ENCODE data around the gene TLCD1.
A peak's percentile ranks its signal among the peaks of the same experiment; 100 is the strongest.

TLCD1 gene, protein sequence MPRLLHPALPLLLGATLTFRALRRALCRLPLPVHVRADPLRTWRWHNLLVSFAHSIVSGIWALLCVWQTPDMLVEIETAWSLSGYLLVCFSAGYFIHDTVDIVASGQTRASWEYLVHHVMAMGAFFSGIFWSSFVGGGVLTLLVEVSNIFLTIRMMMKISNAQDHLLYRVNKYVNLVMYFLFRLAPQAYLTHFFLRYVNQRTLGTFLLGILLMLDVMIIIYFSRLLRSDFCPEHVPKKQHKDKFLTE

DNA sequence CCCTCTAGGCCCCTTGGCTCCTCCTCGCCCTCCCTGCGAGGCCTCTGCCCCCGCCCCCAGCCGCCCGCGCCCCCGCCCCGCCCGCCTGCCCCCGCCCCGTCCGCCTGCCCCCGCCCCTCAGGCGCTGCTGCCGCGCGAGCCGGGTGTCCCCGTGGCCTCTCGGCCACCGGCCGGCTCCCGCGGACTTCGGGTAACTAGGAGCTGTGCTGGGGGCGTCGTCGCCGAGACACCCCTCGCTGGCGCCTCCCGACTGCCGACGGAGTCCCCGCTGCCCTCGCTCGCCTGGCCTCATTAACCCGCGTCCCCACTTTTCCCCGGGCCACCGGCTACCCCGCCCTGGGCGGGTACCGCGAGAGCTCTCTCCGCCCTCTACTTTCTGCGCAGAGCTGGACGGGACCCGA, at the start of gene TLCD1:
TSS of gene TLCD1 (minus strand) at position 8 of the 401 bp plus-strand sequence. CDS start 136 bp downstream, outside the sequence.
- no peak for DNase-seq (ENCODE audit: low read depth in 2 of 2)

DNA sequence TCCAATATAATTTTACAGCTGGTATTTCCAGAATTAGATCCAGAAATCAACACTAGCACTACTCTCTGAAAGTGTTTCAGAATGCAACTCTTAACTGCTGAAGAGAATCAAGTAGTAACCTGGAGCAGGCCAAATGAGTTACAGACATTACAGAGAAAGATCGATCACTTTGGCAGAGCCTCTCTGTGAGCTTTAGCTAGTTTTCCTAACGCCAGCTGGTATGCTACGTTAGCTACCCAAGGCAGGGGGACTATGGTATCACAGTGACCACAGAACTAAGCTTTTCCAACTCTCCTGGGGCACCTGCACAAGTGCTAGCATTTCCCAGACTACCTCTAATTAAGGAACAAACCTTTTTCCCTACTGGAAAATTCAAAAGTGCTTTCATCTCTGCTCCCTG, 48.2 kb upstream of the TLCD1 start:
- DNase-seq (ENCODE audit: low read depth in 2 of 2), result no peak

DNA sequence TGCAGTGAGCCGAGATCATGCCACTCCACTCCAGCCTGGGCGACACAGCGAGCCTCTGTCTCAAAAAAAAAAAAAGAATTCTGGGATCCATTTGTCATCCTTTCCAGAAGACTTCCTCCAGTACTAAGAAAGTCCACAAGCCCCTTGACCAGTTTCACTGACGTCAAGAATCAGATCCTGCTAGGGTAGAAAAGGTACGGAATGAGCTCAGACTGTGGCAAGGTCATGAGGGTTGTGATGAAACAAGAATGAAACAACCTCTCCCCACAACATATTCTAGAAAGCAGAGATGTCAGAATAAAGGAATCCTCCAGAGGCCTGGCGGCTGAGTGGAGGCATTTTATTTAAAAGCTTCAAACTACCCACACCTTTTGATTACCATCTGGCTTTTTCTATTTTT, 47.7 kb upstream of the TLCD1 start:
- no peak for DNase-seq (ENCODE audit: low read depth in 2 of 2)

DNA sequence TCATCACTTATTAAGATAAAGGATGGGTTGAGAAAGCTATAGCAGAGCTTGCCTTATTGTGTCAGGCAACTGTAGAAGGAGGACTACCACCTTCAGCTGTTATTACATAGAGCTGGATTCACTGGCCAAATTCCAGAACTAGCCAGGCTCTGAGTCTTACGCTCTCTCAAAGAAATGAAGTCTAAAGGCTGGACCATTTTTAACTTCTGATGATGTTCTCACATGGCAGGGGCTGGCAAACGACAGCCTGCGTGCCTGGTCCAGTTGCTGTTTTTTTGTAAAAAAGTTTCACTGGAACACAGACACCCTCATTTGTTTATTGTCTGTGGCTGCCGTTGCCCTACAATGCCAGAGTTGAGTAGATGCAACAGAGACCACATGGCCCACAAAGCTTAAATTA, 39.0 kb upstream of the TLCD1 start:
- DNase-seq (ENCODE audit: low read depth in 2 of 2), result no peak

DNA sequence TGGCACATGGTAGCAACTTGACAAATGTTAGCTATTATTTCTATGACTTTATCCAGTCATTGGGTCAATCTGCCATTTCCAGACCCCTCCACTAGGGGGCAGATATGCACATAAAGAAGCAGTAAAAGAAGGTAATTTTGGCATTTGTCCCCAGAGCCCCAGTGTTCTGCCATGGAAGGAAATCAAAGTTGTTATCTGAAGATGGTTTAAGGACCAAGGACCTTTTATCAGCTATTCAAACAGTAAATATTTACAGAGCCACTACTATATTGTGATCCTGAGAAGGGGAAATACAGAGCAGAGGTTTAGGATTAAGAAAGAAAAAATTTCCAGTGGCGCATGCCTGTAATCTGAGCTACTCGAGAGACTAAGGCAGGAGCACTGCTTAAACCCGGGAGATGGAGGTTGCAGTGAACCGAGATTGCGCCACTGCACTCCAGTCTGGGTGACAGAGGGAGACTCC, 37.8 kb upstream of the TLCD1 start:
- peak; percentile 45 to 56 for DNase-seq (ENCODE audit: low read depth in 2 of 2)

DNA sequence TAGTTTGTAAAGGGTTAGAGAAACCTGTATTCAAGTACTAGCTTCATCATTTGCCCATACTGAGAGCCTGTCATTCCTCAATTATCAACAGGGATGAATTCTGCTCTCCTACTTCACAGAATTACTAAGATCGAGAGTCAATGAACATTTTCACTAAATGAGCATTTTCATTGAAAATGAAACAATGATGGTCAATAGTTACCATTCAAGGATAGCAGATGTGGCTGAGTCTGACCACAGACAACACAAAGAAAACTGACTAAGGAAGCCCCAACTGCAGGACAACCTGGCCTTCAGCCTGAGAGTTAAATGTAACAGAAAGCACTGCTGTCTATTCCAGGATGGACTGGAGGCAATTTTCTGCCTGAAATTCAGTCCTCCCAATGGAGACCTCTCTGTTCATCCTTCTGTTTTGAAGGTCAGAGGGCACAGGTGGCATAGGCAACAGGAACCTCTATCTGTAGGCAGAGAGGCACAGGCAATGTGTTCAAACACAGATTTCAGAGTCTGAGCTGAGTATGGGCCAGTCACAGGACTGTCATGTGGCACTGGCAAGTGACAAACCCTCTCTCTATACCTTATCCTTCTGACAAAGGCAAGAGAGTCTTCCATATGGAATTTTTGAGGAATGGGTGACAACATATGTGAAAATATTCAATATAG, 37.2 kb upstream of the TLCD1 start:
- DNase-seq (ENCODE audit: low read depth in 2 of 2), result no peak

DNA sequence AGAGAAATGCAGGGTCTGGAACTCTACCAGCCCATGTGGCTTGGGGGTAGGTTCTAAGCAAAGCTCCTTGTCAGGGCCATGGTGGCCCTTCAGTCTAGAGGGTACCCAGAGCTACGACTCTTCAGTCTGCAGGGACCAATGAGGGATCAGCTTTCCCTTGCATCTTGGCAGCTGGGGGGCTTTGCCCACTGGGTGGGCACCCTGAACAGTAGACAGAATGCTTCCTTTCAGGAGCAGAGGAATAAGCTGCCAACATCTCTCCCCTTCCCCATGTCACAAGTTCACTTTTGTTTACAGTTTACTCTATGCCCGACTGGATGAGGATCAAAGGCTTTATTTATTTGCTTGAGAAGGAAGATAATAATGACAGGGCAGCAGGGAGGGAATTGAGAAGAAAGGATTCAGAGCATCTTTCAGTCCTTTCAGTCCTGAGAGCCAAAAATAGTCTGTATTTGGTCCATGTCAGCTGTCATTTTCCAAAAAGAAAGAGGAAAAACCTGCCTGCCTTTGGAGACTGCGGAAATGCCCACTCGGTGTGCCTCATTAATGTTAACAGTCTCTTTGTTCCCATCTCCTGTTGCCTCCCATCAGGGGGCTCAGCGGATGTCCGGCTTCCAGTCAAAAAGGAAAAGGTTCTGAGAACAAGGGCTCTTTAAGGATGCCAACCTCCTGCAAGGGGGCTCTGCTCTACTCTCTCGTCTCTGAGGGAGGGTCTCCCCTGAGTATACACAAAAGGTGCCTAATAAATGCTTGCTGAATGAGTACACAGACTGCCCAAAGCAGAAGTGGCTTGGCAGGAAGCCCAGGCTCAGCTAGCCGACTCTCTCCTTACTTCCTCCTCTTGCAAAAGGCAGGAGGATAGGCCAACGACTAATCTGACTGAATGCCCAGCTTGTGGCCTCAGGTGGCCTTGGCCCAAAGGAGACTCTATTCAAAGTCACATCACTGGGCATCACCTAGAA, 34.8 kb upstream of the TLCD1 start:
- no peak for DNase-seq (ENCODE audit: low read depth in 2 of 2)

DNA sequence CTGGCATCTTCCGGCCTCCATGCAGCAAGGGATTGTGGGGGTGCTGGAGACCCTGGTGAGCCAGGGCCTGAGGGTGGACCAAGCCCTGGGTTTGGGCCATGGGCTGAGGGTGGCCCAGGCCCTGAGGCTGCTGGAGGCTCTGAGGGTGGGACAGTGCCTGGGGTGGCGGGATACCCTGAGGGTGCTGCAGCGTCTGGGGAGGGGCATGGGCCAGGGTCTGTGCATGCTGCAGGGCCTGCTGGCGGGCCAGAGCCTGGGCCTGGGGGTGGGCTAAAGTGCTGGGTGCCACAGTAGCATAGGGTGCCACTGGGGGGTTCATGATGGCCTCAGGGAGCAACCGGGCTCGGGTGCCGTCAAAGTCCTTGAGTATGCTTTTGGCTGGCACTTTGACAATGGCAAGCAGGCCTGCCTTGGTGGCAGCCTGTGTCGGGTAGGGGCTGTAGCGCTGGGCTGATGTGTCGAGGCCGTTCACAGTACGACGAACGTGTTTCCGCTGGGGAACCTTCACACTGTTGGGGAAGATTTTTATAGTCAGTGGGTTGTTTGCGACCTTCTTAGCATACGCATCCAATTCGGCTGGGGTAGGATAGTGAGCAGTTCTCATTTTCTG, 33.3 kb upstream of the TLCD1 start:
- DNase-seq (ENCODE audit: low read depth in 2 of 2), result no peak

DNA sequence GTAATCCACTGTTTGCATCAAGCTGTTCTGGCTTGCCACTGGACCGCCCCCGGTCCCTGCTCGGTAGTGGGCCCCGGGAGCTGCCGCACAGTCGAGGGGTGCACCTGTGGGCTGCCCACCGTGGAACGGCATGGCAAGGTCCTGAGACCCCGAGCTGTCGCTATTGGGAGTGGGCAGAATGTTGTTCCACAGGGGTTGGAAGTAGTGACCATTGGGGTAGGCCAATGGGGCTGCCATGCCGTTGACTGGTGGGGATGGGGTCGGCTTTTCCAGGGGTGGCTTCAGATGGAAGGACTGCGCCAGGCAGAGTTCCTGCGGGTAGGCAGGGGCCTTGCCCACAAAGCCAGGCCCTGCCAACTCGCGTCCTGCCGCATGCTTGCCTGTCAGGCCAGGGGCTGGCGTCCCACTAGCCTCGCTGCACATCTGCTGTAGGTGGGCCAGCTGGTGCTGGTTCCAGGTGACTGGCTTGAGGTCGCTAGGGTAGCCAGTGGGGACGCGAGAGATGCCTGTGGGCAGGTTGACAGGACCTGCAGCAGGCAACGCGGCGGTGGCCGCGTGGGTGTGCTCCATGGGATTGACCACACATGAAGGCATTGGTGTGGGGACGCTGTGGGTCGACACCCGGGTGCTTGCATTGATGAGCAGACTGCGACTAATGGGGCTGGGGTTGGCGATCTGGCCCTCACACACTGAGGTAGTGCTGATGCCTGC, 32.5 kb upstream of the TLCD1 start:
- DNase-seq (ENCODE audit: low read depth in 2 of 2), result no peak

DNA sequence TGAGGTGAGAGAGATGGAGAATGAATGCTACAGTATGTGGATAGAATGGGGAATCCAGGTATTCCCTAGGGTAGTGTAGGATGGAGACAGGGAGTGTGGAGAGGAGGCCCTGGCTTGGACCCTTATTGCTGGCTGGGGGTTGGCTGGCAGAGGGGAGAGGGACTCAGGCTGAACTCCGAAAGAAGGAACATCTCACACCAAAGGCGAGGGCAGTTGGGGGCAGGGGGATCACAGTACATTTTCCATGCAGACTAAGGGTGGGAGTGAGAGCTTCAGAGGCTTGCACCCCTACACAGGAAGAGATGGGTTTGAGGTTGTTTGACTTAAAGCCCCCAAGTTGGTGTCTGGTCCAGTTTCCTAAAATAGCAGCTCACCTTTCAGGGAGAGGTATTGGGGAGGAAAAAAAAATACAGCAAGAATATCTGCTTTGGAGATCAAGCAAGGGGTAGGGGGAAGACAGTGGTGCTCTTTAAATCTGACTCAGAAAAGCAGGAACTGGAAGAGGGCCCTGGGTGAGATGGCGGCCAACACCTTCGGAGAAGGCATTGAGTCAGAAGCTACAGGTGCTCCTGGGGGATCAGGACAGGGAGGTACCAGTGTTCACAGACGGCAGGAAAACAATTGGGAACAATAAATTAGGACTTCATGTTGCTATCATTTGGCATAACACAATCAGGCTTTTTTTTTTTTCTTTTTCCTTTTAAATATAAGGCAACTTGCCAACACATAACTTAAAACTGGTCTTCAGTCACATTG, 30.2 kb upstream of the TLCD1 start:
- no peak for DNase-seq (ENCODE audit: low read depth in 2 of 2)

DNA sequence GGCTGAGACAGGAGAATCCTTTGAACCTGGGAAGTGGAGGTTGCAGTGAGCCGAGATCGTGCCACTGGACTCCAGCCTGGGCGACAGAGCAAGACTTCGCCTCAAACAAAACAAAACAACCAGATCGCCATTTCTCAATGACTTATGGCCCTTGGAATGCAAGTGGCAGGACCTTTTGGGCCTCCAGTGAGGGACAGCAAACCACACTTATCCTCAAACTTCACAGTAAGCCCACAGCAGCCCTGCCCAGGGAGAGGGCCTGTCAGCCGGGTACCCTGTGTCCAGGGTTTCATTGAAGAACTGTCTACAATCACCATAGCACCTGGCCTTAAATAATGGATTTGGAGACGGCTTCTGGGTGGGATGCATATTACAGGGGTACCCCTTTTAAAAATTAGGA, 29.5 kb upstream of the TLCD1 start:
- DNase-seq (ENCODE audit: low read depth in 2 of 2), result no peak

DNA sequence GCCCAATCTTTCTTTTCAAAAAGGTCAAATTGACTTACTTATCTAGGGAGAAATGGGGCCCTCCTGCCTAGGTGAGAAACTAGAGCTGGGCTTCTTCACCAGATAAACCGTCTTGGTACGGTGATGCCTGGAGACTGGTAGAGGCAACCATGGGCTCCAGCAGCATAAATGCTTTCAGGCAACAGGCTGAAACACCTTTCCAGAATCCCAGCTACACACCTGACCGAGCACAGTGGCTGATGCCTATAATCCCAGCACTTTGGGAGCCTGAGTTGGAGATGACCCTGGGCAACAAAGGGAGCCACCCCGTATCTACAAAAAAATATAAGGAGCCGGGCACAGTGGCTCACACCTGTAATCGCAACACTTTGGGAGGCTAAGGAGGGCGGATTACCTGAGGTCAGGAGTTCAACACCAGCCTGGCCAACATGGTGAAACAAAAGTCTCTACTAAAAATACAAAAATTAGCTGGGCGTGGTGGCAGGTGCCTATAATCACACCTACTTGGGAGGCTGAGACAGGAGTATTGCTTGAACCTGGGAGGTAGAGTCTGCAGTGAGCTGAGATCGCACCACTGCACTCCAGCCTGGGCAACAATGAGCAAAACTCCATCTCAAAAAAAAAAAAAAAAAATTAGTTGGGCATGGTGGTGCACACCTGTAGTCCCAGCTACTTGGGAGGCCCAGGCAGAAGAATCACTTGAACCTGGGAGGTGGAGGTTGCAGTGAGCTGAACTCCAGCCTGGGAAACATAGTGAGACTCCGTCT, 25.8 kb upstream of the TLCD1 start:
- no peak for DNase-seq (ENCODE audit: low read depth in 2 of 2)

DNA sequence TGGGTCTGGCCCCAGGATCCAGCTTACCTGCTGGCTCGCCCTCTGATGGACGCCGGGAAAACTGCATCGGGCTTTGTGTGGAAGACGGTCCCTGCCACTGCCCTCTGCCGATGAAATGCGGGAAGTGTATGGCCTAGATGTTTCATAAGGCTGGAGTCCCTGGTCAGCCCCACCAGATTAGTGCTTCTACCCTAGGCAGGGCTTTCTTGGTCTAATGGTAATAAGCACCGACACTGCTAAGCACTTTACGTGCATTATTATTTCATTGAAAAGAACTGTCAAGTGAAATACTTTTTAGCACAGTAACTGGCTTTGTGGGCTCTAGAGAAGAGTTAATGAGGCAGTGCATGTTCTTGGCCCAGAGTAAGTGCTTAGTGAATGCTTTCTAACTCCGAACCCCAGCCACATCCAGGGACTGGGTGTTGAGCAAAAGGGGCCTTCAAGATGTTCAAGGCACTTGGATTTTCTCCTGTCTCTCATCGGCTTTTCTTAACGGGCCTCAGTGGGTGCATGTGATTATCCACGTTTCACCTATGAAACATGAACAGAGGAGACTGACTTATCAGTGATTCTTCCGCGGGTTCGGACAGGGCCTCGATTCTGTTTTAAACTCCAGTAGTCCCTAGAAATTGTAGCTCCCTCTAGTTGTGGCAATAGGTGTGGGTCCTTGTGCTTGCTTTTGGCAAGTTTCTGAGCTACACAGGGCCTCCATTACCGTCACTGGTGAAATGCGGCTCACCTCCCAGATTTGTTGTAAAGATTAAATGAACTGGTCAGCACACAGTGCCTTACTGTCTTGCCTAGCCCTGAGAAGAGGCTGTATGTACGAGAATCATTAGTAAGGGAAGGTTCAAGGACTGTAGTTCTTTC, 24.4 kb upstream of the TLCD1 start:
- DNase-seq (ENCODE audit: low read depth in 2 of 2), result peak; percentile 65 to 68

DNA sequence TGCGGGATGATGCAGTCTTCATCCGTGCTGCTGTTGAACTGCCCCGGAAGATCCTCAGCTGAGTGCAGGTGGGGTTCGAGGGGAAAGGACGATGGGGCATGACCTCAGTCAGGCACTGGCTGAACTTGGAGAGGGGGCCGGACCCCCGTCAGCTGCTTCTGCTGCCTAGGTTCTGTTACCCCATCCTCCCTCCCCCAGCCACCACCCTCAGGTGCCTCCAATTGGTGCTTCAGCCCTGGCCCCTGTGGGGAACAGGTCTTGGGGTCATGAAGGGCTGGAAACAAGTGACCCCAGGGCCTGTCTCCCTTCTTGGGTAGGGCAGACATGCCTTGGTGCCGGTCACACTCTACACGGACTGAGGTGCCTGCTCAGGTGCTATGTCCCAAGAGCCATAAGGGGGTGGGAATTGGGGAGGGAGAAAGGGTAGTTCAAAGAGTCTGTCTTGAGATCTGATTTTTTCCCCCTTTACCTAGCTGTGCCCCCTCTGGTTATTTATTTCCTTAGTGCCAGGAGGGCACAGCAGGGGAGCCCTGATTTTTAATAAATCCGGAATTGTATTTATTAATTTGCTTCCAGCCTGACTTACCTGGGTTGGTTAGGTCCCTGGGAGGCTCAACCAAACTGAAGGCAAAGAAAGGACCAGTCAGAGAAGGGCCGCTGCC, 23.6 kb upstream of the TLCD1 start:
- no peak for DNase-seq (ENCODE audit: low read depth in 2 of 2)

DNA sequence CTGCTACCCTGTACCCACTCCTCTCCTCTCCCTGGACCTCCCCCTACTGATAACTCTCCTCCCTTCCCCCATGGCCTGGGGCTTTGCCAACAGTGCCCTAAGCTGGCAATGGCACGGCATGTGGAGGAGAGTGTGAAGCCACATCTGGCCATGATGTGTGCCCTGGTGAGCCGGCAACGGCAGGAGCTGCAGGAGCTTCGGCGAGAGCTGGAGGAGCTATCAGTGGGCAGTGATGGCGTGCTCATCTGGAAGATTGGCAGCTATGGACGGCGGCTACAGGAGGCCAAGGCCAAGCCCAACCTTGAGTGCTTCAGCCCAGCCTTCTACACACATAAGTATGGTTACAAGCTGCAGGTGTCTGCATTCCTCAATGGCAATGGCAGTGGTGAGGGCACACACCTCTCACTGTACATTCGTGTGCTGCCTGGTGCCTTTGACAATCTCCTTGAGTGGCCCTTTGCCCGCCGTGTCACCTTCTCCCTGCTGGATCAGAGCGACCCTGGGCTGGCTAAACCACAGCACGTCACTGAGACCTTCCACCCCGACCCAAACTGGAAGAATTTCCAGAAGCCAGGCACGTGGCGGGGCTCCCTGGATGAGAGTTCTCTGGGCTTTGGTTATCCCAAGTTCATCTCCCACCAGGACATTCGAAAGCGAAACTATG, 23.0 kb upstream of the TLCD1 start:
- no peak for DNase-seq (ENCODE audit: low read depth in 2 of 2)

DNA sequence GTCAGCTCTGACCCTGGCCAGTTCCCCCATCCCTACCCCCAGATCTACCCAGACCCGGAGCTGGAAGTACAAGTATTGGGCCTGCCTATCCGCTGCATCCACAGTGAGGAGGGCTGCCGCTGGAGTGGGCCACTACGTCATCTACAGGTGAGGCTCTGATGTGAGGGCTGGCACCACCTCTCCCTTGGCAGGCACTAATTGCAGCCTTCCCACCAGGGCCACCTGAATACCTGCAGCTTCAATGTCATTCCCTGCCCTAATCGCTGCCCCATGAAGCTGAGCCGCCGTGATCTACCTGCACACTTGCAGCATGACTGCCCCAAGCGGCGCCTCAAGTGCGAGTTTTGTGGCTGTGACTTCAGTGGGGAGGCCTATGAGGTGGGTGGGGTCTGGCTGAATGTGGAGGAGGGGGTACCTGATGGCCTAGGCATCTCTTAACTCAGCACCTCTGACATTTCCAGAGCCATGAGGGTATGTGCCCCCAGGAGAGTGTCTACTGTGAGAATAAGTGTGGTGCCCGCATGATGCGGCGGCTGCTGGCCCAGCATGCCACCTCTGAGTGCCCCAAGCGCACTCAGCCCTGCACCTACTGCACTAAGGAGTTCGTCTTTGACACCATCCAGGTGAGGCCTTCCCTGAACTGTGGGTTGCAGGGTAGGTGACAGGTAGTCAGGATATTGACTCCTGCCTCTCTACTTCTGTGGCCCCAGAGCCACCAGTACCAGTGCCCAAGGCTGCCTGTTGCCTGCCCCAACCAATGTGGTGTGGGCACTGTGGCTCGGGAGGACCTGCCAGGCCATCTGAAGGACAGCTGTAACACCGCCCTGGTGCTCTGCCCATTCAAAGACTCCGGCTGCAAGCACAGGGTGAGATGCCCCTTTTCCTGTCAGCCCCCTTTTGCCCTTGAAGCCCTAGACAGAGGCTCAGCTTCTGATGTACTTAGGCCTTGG, 22.0 kb upstream of the TLCD1 start:
- DNase-seq (ENCODE audit: low read depth in 2 of 2), result no peak
